Heart left ventricle (tissue), 13 donors: ENCODE measurements around the gene SKOR2.

Experiments
- CTCF ChIP-seq, 12 donors: fragments of 200-600 bp; sonication (generic) in 4 of 12; IDR thresholded peaks; one replicate each; pipeline versions ENCODE4 v1.5.0 to v1.8.0; 2018 to 2022; ENCODE audit warnings: antibody characterized with exemption in 12 of 12, mild to moderate bottlenecking in 5 of 12
- POLR2A ChIP-seq, 2 donors: fragments of 450-650 bp; IDR thresholded peaks; one replicate each; pipeline ENCODE4 v1.6.1; 2017; ENCODE audit warnings: antibody characterized with exemption in 2 of 2, mild to moderate bottlenecking in 2 of 2, moderate library complexity in 2 of 2
- donor health status: ischemic (EF 13 %, LVEDD 7.1; RV severe dilation, severe dysfunction).
- donor health status: DM: no; HTN: yes; CAD: no.
- donor health status: DM: no; HTN: no; CAD: no.
- donor health status: ischemic (EF 25% LVEDD 6.9; RV normal size, moderate dysfunction).
- donor health status: ischemic (EF 25% LVEDD 5.7; RV mildly dilated, moderate dysfunction).
- donor health status: ischemic (EF 35%, LVEDD 5.7; RV mildly dilated, moderate dysfunction).
- donor health status: nonischemic (EF 11% LVEDD 7.7; RV severe dilation, severe dysfunction).
- donor health status: DM: yes; HTN: yes; CAD: no.
- donor health status: PGD.
- donor health status: ischemic (EF 29% LVEDD 5.4; RV normal size, mild dysfunction).
- donor health status: nonischemic (EF 23%, LVEDD 6.1; RV moderate dilation, normal function).

- no peak for TF ChIP-seq CTCF (IDR thresholded peaks at IDR 0.05)
- no peak for TF ChIP-seq POLR2A (IDR thresholded peaks at IDR 0.05)
These were observed 42.3 kb downstream of the SKOR2 start for GRCh38 chr18:47209171-47209570.
